Heart left ventricle (tissue), 16 donors: ENCODE results near the gene COL23A1. TPM values are rescaled to one million over a fixed set of nuclear protein-coding genes. Genes with fewer than 3 reads are reported as not detected.
A peak's percentile ranks its signal among the peaks of the same experiment; 100 is the strongest.

Experiments used
- ATAC-seq, 4 donors: fragments of 200-7000 bp; cut with Tn5 transposase; one replicate each; pipeline ENCODE4 v1.9.1; 2020 to 2022; ENCODE audit warnings: moderate library complexity in 4 of 4, mild to moderate bottlenecking in 3 of 4, moderate number of reproducible peaks in 1 of 4
- DNase-seq, 5 donors: peaks; one replicate each; pipeline ENCODE4 v3.0.0-alpha.2; 2020
- H3K27ac ChIP-seq, 12 donors: fragments of 200-600 bp; sonication (generic) in 4 of 12; one replicate each; pipeline versions ENCODE4 v1.5.0 to v1.8.0; 2016 to 2022; ENCODE audit warnings: mild to moderate bottlenecking in 2 of 12
- H3K27me3 ChIP-seq, 9 donors: fragments of 200-600 bp; sonication (generic) in 2 of 9; one replicate each; pipeline versions ENCODE4 v1.5.1 to v1.8.0; 2016 to 2022; ENCODE audit warnings: mild to moderate bottlenecking in 3 of 9
- H3K36me3 ChIP-seq, 9 donors: fragments of 200-600 bp; sonication (generic) in 2 of 9; one replicate each; pipeline versions ENCODE4 v1.5.0 to v1.8.0; 2018 to 2022; ENCODE audit warnings: mild to moderate bottlenecking in 2 of 9
- H3K4me1 ChIP-seq, 12 donors: fragments of 200-600 bp; sonication (generic) in 4 of 12; one replicate each; pipeline versions ENCODE4 v1.5.0 to v1.8.0; 2016 to 2022; ENCODE audit warnings: mild to moderate bottlenecking in 3 of 12
- H3K4me3 ChIP-seq, 12 donors: fragments of 200-600 bp; sonication (generic) in 4 of 12; one replicate each; pipeline versions ENCODE4 v1.5.0 to v1.8.0; 2017 to 2022; ENCODE audit warnings: mild to moderate bottlenecking in 9 of 12, moderate library complexity in 4 of 12
- H3K9me3 ChIP-seq, 12 donors: fragments of 200-600 bp; sonication (generic) in 4 of 12; one replicate each; pipeline versions ENCODE4 v1.5.0 to v1.8.0; 2016 to 2022; ENCODE audit warnings: mild to moderate bottlenecking in 1 of 12
- POLR2A ChIP-seq, 2 donors: fragments of 450-650 bp; IDR thresholded peaks; one replicate each; pipeline ENCODE4 v1.6.1; 2017; ENCODE audit warnings: antibody characterized with exemption in 2 of 2, mild to moderate bottlenecking in 2 of 2, moderate library complexity in 2 of 2
- WGBS, 4 donors: extraction: QIAGEN DNeasy Blood & Tissue Kit in 2 of 4; methylation state at CpG; one replicate each; pipeline versions ENCODE4 v1.1.5 to v1.1.7; 2013 to 2018; 5-methylcytosine and 5-hydroxymethylcytosine counted together
- intact Hi-C, 10 donors: fragments of 100-400 bp; cut with DNase I; formaldehyde crosslinking; loops; one replicate each; pipeline versions ENCODE4 v1.11.1 to v1.14.2; 2022
- polyA plus RNA-seq, 2 donors: library from polyadenylated mRNA; stranded (reverse); fragments of 200-250 nt; gene quantifications; one replicate each; pipeline ENCODE4 v1.2.3, GENCODE V29; 2013
- total RNA-seq, 9 donors: library from RNA; depleted of rRNA in 2 of 9; stranded (reverse); fragments of >200 nt in 2 of 9; fragmentation: NEBNext Ultra II Directional in 3 of 9; extraction: Animal tissue kit (Norgen Biotek cat#: 25700) in 3 of 9; gene quantifications; one replicate each; pipeline versions ENCODE4 v1.1.0 to v1.2.4, GENCODE V29; 2016 to 2023
- TF ChIP-seq, protein P1 (sequence below), 12 donors: fragments of 200-600 bp; sonication (generic) in 4 of 12; IDR thresholded peaks; one replicate each; pipeline versions ENCODE4 v1.5.0 to v1.8.0; 2018 to 2022; ENCODE audit warnings: antibody characterized with exemption in 12 of 12, mild to moderate bottlenecking in 5 of 12
- donor health status: ischemic (EF 13 %, LVEDD 7.1; RV severe dilation, severe dysfunction).
- donor health status: healthy with polysubstance abuse.
- donor health status: DM: no; HTN: yes; CAD: no.
- donor health status: DM: no; HTN: no; CAD: no.
- donor health status: ischemic (EF 25% LVEDD 6.9; RV normal size, moderate dysfunction).
- donor health status: ischemic (EF 25% LVEDD 5.7; RV mildly dilated, moderate dysfunction).
- donor health status: healthy.
- donor health status: DM: yes; HTN: yes; CAD: no.
- donor health status: ischemic (EF 35%, LVEDD 5.7; RV mildly dilated, moderate dysfunction).
- donor health status: nonischemic (EF 11% LVEDD 7.7; RV severe dilation, severe dysfunction).
- donor health status: DM: yes; HTN: yes; CAD: no.
- donor health status: PGD.
- donor health status: ischemic (EF 29% LVEDD 5.4; RV normal size, mild dysfunction).
- donor health status: nonischemic (EF 23%, LVEDD 6.1; RV moderate dilation, normal function).

The COL23A1 gene
- total and polyA plus RNA-seq, 11 donors = 6.0 to 33.0 (median 18.8) TPM

DNA sequence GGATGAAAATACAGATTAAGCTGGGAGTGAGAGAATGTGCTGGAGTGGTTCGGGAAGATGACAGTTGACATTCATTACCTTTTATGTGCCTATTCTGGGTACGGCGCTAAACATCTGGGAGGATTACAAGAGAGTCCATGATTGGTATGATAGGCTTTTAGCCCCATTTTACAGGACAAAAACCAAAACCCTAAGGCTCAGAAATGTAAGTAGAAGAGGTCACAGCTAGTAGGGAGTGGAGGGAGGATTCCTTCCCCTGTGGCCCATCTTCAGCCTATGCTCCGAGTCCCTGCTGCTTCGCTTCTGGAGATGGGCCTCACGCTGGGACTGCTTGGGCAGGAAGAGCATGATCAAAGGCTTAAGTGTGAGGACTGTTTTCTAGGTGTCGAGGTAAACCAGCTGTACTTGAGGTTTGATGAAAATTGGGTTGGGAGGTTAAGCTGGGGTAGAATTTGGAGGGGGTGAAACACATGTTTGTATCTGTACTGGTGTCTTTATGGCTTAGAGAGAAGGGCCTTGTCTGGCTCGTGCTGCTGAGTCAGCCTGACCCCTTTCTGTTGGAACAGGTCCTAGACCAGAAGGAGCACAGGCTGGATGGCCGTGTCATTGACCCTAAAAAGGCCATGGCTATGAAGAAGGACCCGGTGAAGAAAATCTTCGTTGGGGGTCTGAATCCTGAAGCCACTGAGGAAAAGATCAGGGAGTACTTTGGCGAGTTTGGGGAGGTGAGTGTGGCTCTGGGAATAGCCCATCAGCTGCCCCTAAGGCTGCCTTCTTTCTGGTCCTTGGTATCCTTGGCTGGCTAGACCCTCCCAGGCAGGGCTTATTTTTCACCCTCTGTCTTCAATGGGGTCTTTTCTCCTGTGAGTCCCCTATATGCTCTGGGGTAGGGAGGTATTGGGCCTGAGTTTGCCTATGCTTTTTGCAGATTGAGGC is 383.8 kb downstream of the COL23A1 start:
- H3K27me3 ChIP-seq = no peaks in the 10 kb centered on the region
- ATAC-seq (no peak), DNase-seq (peak in 1 of 5 donors; percentile 27)
- no peak for TF ChIP-seq POLR2A (IDR thresholded peaks at IDR 0.05)
- TF ChIP-seq, protein P1, sequence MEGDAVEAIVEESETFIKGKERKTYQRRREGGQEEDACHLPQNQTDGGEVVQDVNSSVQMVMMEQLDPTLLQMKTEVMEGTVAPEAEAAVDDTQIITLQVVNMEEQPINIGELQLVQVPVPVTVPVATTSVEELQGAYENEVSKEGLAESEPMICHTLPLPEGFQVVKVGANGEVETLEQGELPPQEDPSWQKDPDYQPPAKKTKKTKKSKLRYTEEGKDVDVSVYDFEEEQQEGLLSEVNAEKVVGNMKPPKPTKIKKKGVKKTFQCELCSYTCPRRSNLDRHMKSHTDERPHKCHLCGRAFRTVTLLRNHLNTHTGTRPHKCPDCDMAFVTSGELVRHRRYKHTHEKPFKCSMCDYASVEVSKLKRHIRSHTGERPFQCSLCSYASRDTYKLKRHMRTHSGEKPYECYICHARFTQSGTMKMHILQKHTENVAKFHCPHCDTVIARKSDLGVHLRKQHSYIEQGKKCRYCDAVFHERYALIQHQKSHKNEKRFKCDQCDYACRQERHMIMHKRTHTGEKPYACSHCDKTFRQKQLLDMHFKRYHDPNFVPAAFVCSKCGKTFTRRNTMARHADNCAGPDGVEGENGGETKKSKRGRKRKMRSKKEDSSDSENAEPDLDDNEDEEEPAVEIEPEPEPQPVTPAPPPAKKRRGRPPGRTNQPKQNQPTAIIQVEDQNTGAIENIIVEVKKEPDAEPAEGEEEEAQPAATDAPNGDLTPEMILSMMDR (IDR thresholded peaks at IDR 0.05) = no peak
- peak overlapping the region in 11 of 12 donors; percentile 66 to 100 (median 93) for H3K4me3 ChIP-seq
- 53 to 60% (median 58%) methylated on average over 12 of the region's 12 CpGs for WGBS, 4 donors
- peaks cover 7 to 60% (median 53%) of the 10 kb centered on the region in 9 donors for H3K36me3 ChIP-seq
- intact Hi-C loops = no loop called here
- H3K27ac ChIP-seq = peak overlapping the region in 8 of 12 donors; percentile 10 to 97 (median 84)
- peaks cover 11 to 42% (median 24%) of the 10 kb centered on the region in 12 donors for H3K4me1 ChIP-seq
- H3K9me3 ChIP-seq = no peaks in the 10 kb centered on the region

- no peaks in the 10 kb centered on the region for H3K27me3 ChIP-seq
- peaks cover 11 to 42% (median 24%) of the 10 kb centered on the region in 12 donors for H3K4me1 ChIP-seq
- peak overlapping the region in 10 of 12 donors; percentile 71 to 97 (median 94) for H3K27ac ChIP-seq
- intact Hi-C loops = loop anchor here in 1 of 10 donors (2.0 kb wide), 1 partner anchor 23 kb away; no protein-coding TSS in a partner anchor
- TF ChIP-seq POLR2A (IDR thresholded peaks at IDR 0.05) = no peak
- TF ChIP-seq, protein P1 (IDR thresholded peaks at IDR 0.05) = no peak
- peaks cover 5 to 53% (median 46%) of the 10 kb centered on the region in 9 donors for H3K36me3 ChIP-seq
- DNase-seq = peak in 1 of 5 donors; percentile 1
- H3K9me3 ChIP-seq = no peaks in the 10 kb centered on the region
- ATAC-seq = no peak
- 11 to 14% (median 12%) methylated on average over 5 of the region's 5 CpGs for WGBS, 4 donors
- peak overlapping the region; percentile 66 to 100 (median 92) for H3K4me3 ChIP-seq
These were observed 384.5 kb downstream of the COL23A1 start for GRCh38 chr5:178205749-178206047.

DNA sequence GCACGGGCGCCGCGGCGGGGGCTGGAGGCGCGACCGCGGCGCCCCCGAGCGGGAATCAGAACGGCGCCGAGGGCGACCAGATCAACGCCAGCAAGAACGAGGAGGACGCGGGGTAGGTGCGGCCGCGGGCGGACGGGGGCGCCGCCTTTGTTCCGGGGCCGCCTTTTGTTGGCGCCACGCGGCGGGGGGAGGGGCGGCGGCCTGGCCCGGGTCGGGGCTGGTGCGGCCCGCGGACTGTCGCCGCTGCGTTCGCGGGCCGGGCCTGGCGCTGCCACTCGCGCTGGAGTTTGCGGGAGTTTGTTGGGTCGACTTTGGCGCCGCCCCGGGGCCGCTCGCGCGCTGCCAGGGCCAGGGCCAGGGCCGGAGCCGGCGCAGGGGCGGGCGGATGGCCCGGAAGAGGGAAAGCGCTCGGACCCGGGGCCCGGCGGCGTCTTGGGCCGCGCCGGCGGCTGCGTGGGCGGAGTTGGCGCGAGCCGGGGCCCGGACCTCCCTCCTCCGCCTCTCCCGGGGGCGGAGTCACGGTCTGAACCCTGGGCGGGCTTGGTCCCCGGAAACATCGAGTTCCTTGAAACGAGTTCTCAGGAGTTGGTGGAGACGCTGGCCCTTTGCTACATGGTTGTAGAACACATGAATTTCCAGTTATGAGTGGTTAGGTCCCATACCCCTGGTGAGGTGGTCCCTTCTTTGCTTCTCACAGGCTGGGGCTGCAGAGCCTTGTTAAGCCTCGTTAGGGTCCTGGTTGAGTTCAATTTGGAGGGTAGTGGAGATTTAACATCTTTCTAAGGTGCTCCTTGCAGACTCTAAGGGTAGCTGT is 385.1 kb downstream of the COL23A1 start:
- ATAC-seq = peak; percentile 27 to 67 (median 59)

More for the DNA sequence above, 385.1 kb downstream of the COL23A1 start:
- Histone ChIP-seq H3K27me3 (no peaks in the 10 kb centered on the region), H3K27ac (peak overlapping the region; percentile 71 to 97 (median 94)), H3K4me3 (peak overlapping the region; percentile 66 to 100 (median 92)), H3K36me3 (peaks cover 0 to 47% (median 40%) of the 10 kb centered on the region in 9 donors), H3K4me1 (peaks cover 11 to 42% (median 24%) of the 10 kb centered on the region in 12 donors), H3K9me3 (no peaks in the 10 kb centered on the region)
- intact Hi-C loops = loop anchor here in 1 of 10 donors (2.0 kb wide), 1 partner anchor 24 kb away; no protein-coding TSS in a partner anchor
- TF ChIP-seq, protein P1 (IDR thresholded peaks at IDR 0.05) = peak in 1 of 12 donors; percentile 14
- TF ChIP-seq POLR2A (IDR thresholded peaks at IDR 0.05) = no peak
- 0 to 1% (median 1%) methylated on average over 23 to 90 of the region's 90 CpGs for WGBS, 4 donors
- peak; percentile 77 to 90 (median 86) for DNase-seq
